Fibroblast of skin of scalp (primary cell): ENCODE results near the gene MICAL3.
"Not testable (repeated sequence)": the region's sequence is repeated elsewhere in the genome, so short reads cannot be mapped to it uniquely, and the experiment has no call there.

Experiments
- DNase-seq: peaks from one replicate; pipeline ENCODE4 v3.0.0-alpha.2; 2013

The MICAL3 gene

GRCh38 chr22:17774206-17774925 lies 250.0 kb downstream of the MICAL3 start, which contains the start of gene BID:
Gene BID, minus strand, starts transcription at chr22:17774469. Its CDS starts 24,353 bp downstream, at chr22:17750116.
- no peak for DNase-seq

- DNase-seq = peak; percentile 24
These were observed 250.7 kb downstream of the MICAL3 start for GRCh38 chr22:17773606-17774205.

- DNase-seq = peak; percentile 59
These were observed 251.3 kb downstream of the MICAL3 start for GRCh38 chr22:17772958-17773605.

- no peak for DNase-seq
These were observed 252.0 kb downstream of the MICAL3 start for GRCh38 chr22:17772249-17772957.

- DNase-seq = no peak
These were observed 253.9 kb downstream of the MICAL3 start for GRCh38 chr22:17770180-17771077.

GRCh38 chr22:17769716-17770082 lies 254.7 kb downstream of the MICAL3 start:
- no peak for DNase-seq

GRCh38 chr22:17769013-17769715 lies 255.2 kb downstream of the MICAL3 start:
- DNase-seq = no peak

GRCh38 chr22:17767233-17768065 lies 256.9 kb downstream of the MICAL3 start:
- DNase-seq = no peak

- DNase-seq = not testable (repeated sequence)
These were observed 259.5 kb downstream of the MICAL3 start for GRCh38 chr22:17764852-17765251.

- DNase-seq = no peak
These were observed 260.3 kb downstream of the MICAL3 start for GRCh38 chr22:17764036-17764435.

- not testable (repeated sequence) for DNase-seq
These were observed 260.9 kb downstream of the MICAL3 start for GRCh38 chr22:17763442-17763841.

GRCh38 chr22:17761138-17761488 lies 263.2 kb downstream of the MICAL3 start:
- DNase-seq = no peak

- no peak for DNase-seq
These were observed 270.0 kb downstream of the MICAL3 start for GRCh38 chr22:17754233-17754925.

GRCh38 chr22:17753401-17753989 lies 270.9 kb downstream of the MICAL3 start:
- DNase-seq = no peak

GRCh38 chr22:17751596-17751995 lies 272.8 kb downstream of the MICAL3 start:
- DNase-seq = no peak

- DNase-seq = no peak
These were observed 274.6 kb downstream of the MICAL3 start for GRCh38 chr22:17749605-17750395.

GRCh38 chr22:17748555-17749353 lies 275.6 kb downstream of the MICAL3 start:
- no peak for DNase-seq

GRCh38 chr22:17746916-17747315 lies 277.4 kb downstream of the MICAL3 start:
- DNase-seq = no peak
